Neutrophil (primary cell): ENCODE measurements around the gene ATP5ME.
A peak's percentile ranks its signal among the peaks of the same experiment; 100 is the strongest.

Experiments
- H3K27ac ChIP-seq: fragments of 200-600 bp; sonication (generic); 2 replicates; pipeline ENCODE4 v1.5.1; 2016; ENCODE audit warnings: mild to moderate bottlenecking, moderate library complexity
- H3K27me3 ChIP-seq: fragments of 200-600 bp; sonication (generic); 2 replicates; pipeline ENCODE4 v1.6.0; 2016; ENCODE audit warnings: mild to moderate bottlenecking
- H3K36me3 ChIP-seq: fragments of 200-600 bp; sonication (generic); 2 replicates; pipeline ENCODE4 v1.5.1; 2017
- H3K4me1 ChIP-seq, 2 experiments: fragments of 200-600 bp in 1 of 2; sonication (generic) in 1 of 2; 1 replicate in 1 of 2; 2 replicates in 1 of 2; pipeline versions ENCODE4 v1.5.1 to v1.6.1; 2013 to 2016; ENCODE audit warnings: low read depth in 1 of 2, low read length in 1 of 2, mild to moderate bottlenecking in 1 of 2, moderate library complexity in 1 of 2; ENCODE audit not compliant: control insufficient read depth in 1 of 2, insufficient read depth in 1 of 2
- H3K4me3 ChIP-seq, 2 experiments: fragments of 200-600 bp in 1 of 2; sonication (generic) in 1 of 2; 1 replicate in 1 of 2; 2 replicates in 1 of 2; pipeline ENCODE4 v1.5.1; 2013 to 2016; ENCODE audit warnings: low read depth in 1 of 2, low read length in 1 of 2, mild to moderate bottlenecking in 1 of 2, moderate library complexity in 1 of 2
- H3K9me3 ChIP-seq: fragments of 200-600 bp; sonication (generic); 2 replicates; pipeline ENCODE4 v1.5.1; 2016
- CTCF ChIP-seq: fragments of 200-600 bp; sonication (generic); IDR thresholded peaks from 2 replicates; pipeline ENCODE4 v1.5.1; 2016; ENCODE audit warnings: antibody characterized with exemption

Gene ATP5ME

GRCh38 chr4:687048-687970 is 13.2 kb upstream of the ATP5ME start:
- Histone ChIP-seq H3K27me3 (no peaks in the 10 kb centered on the region), H3K27ac (peak overlapping the region; percentile 98), H3K4me1 (peaks cover 45 to 61% of the 10 kb centered on the region in 2 experiments), H3K4me3 (peak overlapping the region; percentile 61 to 68), H3K36me3 (no peaks in the 10 kb centered on the region), H3K9me3 (no peaks in the 10 kb centered on the region)
- no peak for TF ChIP-seq CTCF

GRCh38 chr4:686413-687040 is 12.5 kb upstream of the ATP5ME start:
- H3K27me3 ChIP-seq: no peaks in the 10 kb centered on the region
- no peak for TF ChIP-seq CTCF
- no peaks in the 10 kb centered on the region for H3K9me3 ChIP-seq
- H3K4me3 ChIP-seq: peak overlapping the region in 1 of 2 experiments; percentile 68
- no peaks in the 10 kb centered on the region for H3K36me3 ChIP-seq
- H3K4me1 ChIP-seq: peaks cover 45 to 67% of the 10 kb centered on the region in 2 experiments
- H3K27ac ChIP-seq: peak overlapping the region; percentile 98

GRCh38 chr4:685679-686412 is 11.8 kb upstream of the ATP5ME start:
- no peak overlapping the region for H3K4me3 ChIP-seq
- peak overlapping the region; percentile 98 for H3K27ac ChIP-seq
- H3K27me3 ChIP-seq: peaks cover 5% of the 10 kb centered on the region
- H3K4me1 ChIP-seq: peaks cover 50 to 72% of the 10 kb centered on the region in 2 experiments
- no peak for TF ChIP-seq CTCF
- no peaks in the 10 kb centered on the region for H3K9me3 ChIP-seq
- no peaks in the 10 kb centered on the region for H3K36me3 ChIP-seq

GRCh38 chr4:684623-685327 is 10.7 kb upstream of the ATP5ME start:
- peaks cover 13% of the 10 kb centered on the region for H3K27me3 ChIP-seq
- H3K4me1 ChIP-seq: peaks cover 45 to 71% of the 10 kb centered on the region in 2 experiments

More at GRCh38 chr4:684623-685327, 10.7 kb upstream of the ATP5ME start:
- no peaks in the 10 kb centered on the region for H3K9me3 ChIP-seq
- no peak overlapping the region for H3K4me3 ChIP-seq
- no peak for TF ChIP-seq CTCF
- H3K27ac ChIP-seq: no peak overlapping the region
- H3K36me3 ChIP-seq: no peaks in the 10 kb centered on the region
